Kidney (tissue), 14 donors: Measurements from ENCODE around the gene HRH3. TPM values are rescaled to one million over a fixed set of nuclear protein-coding genes. Genes with fewer than 3 reads are reported as not detected.

Experiments
- DNase-seq, 5 donors: peaks; one replicate each; pipeline ENCODE4 v3.0.0-alpha.2; 2013 to 2020
- FAIRE-seq: peaks from 2 replicates; lab custom pipeline; 2012; peaks lifted over from hg19 to GRCh38; lab: Jason Lieb, UNC
- H3K27ac ChIP-seq, 2 donors: one replicate each; pipeline ENCODE4 v1.7.0; 2013; ENCODE audit warnings: low read depth in 2 of 2, low read length in 2 of 2, inconsistent platforms in 1 of 2
- H3K27me3 ChIP-seq: one replicate; pipeline ENCODE4 v1.7.1; 2013; ENCODE audit warnings: low read length, inconsistent platforms; ENCODE audit not compliant: control insufficient read depth, insufficient read depth
- H3K36me3 ChIP-seq, 3 donors: one replicate each; pipeline versions ENCODE4 v1.7.0 to v1.7.1; 2013; ENCODE audit warnings: low read length in 3 of 3, control low read depth in 1 of 3, inconsistent platforms in 1 of 3; ENCODE audit not compliant: insufficient read depth in 3 of 3, control insufficient read depth in 2 of 3
- H3K4me1 ChIP-seq, 3 donors: one replicate each; pipeline versions ENCODE4 v1.7.0 to v1.7.1; 2013; ENCODE audit warnings: low read length in 3 of 3, inconsistent platforms in 1 of 3, low read depth in 1 of 3; ENCODE audit not compliant: control insufficient read depth in 2 of 3, insufficient read depth in 2 of 3
- H3K4me3 ChIP-seq, 3 donors: one replicate each; pipeline versions ENCODE4 v1.7.0 to v1.8.1; 2013; ENCODE audit warnings: low read length in 3 of 3, control low read depth in 1 of 3, inconsistent platforms in 1 of 3
- H3K9ac ChIP-seq, 3 donors: one replicate each; pipeline versions ENCODE4 v1.7.0 to v1.7.1; 2013; ENCODE audit warnings: low read length in 3 of 3, control low read depth in 1 of 3, inconsistent platforms in 1 of 3
- H3K9me3 ChIP-seq, 3 donors: one replicate each; pipeline versions ENCODE4 v1.7.0 to v1.7.1; 2013; ENCODE audit warnings: low read length in 3 of 3, control low read depth in 1 of 3, inconsistent platforms in 1 of 3; ENCODE audit not compliant: control insufficient read depth in 2 of 3, insufficient read depth in 1 of 3
- intact Hi-C: fragments of 100-400 bp; cut with DNase I; formaldehyde crosslinking; loops from one replicate; pipeline ENCODE4 v1.11.1; 2022
- polyA plus RNA-seq: library from polyadenylated mRNA; stranded (reverse); fragments of 350-450 nt; fragmentation: Illumina TruSeq; extraction: RNeasy Lipid Tissue Mini Kit (QIAGEN cat#74804); gene quantifications from one replicate; pipeline ENCODE4 v1.2.3, GENCODE V29; 2014; ENCODE audit warnings: low read depth, low replicate concordance; ENCODE audit not compliant: insufficient read depth
- total RNA-seq: library from RNA; stranded (reverse); fragmentation: NEBNext Ultra II Directional; extraction: Animal tissue kit (Norgen Biotek cat#: 25700); gene quantifications from one replicate; pipeline ENCODE4 v1.2.1, GENCODE V29; 2021
- TF ChIP-seq, protein P1 (sequence below): IDR thresholded peaks from 3 replicates; pipeline ENCODE4 v1.5.1; 2012; ENCODE audit warnings: mild to moderate bottlenecking, moderate library complexity, borderline replicate concordance; ENCODE audit not compliant: insufficient read depth; ENCODE audit errors: extremely low read depth
- donor health status: control.
- donor health status: control.
- donor health status: control.
- donor health status: control.
- donor health status: control.
- donor health status: DM: yes; HTN: yes; CAD: no.
- donor health status: Normal renal cell carcinoma (clear cell type).

HRH3 gene
- total and polyA plus RNA-seq, 2 donors from 2014 or later: not detected

DNA sequence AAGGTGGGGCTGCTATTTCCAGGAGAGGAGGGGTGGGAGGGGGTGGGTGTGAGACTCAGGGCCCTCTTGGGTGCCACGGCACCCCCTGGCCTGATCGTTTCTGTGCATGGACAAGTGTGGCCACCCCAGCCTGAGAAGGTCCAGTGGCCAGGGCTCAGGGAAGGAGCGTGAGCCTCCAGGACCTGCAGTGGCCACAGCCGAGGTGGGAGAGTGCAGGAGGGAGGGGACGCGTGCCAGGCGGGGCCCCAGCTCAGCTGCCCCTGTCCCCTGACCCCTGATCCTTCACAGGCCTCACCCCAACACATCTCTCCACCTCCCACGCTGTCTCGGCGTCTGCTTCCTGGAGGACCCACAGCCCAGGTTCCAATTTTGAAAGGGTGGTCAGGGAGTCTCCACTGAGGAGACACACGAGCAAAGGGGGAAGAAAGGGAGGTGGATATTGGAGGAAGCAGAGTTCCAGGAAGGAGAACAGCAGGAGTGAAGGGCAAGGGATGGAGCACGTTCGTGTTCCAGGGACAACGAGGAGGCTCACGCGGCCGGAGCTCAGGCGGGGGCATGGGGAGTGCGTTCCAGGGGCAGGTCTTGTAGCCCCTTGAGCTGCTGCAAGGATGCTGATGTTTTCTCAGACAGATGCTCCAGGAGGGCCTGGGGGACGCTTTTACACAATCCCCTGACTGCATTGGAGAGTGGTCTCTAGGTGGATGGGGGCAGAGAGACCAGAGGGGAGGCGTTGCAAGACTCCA, 4.2 kb upstream of the HRH3 start:
- H3K36me3 ChIP-seq: no peaks in the 10 kb centered on the region
- no peak overlapping the region for H3K4me3 ChIP-seq
- DNase-seq (no peak), FAIRE-seq (no peak)
- H3K9ac ChIP-seq: no peak overlapping the region
- TF ChIP-seq, protein P1, sequence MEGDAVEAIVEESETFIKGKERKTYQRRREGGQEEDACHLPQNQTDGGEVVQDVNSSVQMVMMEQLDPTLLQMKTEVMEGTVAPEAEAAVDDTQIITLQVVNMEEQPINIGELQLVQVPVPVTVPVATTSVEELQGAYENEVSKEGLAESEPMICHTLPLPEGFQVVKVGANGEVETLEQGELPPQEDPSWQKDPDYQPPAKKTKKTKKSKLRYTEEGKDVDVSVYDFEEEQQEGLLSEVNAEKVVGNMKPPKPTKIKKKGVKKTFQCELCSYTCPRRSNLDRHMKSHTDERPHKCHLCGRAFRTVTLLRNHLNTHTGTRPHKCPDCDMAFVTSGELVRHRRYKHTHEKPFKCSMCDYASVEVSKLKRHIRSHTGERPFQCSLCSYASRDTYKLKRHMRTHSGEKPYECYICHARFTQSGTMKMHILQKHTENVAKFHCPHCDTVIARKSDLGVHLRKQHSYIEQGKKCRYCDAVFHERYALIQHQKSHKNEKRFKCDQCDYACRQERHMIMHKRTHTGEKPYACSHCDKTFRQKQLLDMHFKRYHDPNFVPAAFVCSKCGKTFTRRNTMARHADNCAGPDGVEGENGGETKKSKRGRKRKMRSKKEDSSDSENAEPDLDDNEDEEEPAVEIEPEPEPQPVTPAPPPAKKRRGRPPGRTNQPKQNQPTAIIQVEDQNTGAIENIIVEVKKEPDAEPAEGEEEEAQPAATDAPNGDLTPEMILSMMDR: no peak
- H3K4me1 ChIP-seq: peaks cover 0 to 9% (median 0%) of the 10 kb centered on the region in 3 donors
- H3K27ac ChIP-seq: no peak overlapping the region
- intact Hi-C loops: no loop called here
- H3K27me3 ChIP-seq: peaks cover 10% of the 10 kb centered on the region
- no peaks in the 10 kb centered on the region for H3K9me3 ChIP-seq

DNA sequence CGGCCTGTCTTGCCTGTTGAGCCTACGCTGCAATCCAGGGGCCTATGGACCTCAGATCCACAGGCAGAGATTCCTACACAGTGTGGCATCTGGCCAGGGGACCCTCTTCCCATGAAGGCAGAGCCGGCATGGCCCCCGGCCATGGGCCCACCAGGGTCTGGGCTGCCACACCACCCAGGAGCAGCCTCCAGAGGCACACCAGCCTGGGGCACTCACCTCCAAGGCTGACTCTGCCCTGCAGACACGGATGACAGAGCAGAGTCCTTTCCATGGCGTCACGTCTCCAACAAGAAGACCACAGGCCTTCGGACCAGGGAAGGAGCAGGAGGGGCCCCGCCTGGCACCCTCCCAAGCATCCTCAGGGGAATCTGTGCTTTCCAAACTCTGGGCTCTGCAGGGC, 3.5 kb upstream of the HRH3 start:
- Histone ChIP-seq H3K36me3 (no peaks in the 10 kb centered on the region), H3K27ac (no peak overlapping the region), H3K9ac (no peak overlapping the region), H3K4me1 (peaks cover 0 to 9% (median 0%) of the 10 kb centered on the region in 3 donors), H3K9me3 (no peaks in the 10 kb centered on the region), H3K4me3 (no peak overlapping the region), H3K27me3 (peaks cover 13% of the 10 kb centered on the region)
- TF ChIP-seq, protein P1: no peak
- FAIRE-seq (no peak), DNase-seq (no peak)
- intact Hi-C loops: no loop called here

DNA sequence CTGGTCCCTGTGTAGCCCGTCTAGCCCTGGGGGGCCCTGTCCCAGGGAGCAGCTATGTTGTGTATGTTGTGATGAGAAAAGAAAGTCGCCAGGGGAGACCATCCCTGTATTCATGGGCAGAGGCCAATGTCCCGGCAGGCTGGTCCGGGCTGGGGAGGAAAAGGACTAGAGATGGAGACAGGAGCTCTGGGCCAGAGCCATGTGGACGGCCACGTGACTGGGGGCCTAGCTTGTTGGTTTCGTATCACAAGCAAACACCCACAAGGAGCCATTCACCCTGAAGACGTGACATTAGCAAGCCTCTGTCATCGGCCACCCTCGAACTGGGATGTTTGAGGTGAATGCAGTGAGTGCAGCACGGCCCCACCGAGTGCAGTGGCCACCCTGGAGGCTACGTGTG, 2.9 kb upstream of the HRH3 start:
- no peak overlapping the region for H3K27ac ChIP-seq
- intact Hi-C loops: no loop called here
- H3K36me3 ChIP-seq: no peaks in the 10 kb centered on the region
- FAIRE-seq (no peak), DNase-seq (no peak)
- peaks cover 17% of the 10 kb centered on the region for H3K27me3 ChIP-seq
- H3K4me3 ChIP-seq: no peak overlapping the region
- H3K9me3 ChIP-seq: no peaks in the 10 kb centered on the region
- no peak overlapping the region for H3K9ac ChIP-seq
- TF ChIP-seq, protein P1: no peak
- peaks cover 0 to 9% (median 0%) of the 10 kb centered on the region in 3 donors for H3K4me1 ChIP-seq
